NCI-H2196 treated with DMSO at 0.1 percent for 48 hours (cell line): Measurements from ENCODE around the gene SETD5.

Experiments
- DNase-seq: peaks from one replicate; lab custom pipeline; 2025; ENCODE audit not compliant: unreplicated experiment; lab: John Stamatoyannopoulos, UW

SETD5 gene

GRCh38 chr3:9507586-9508578 lies 110.5 kb downstream of the SETD5 start:
- no peak for DNase-seq

- no peak for DNase-seq
These were observed 111.4 kb downstream of the SETD5 start for GRCh38 chr3:9508781-9509180.

GRCh38 chr3:9512456-9513045 lies 115.1 kb downstream of the SETD5 start:
- DNase-seq, result no peak

GRCh38 chr3:9514306-9514705 lies 116.9 kb downstream of the SETD5 start:
- DNase-seq, result no peak

GRCh38 chr3:9514956-9515355 lies 117.5 kb downstream of the SETD5 start:
- no peak for DNase-seq

GRCh38 chr3:9525078-9525477 lies 127.7 kb downstream of the SETD5 start:
- DNase-seq, result no peak
